WTC11 (cell line): ENCODE results near the gene EVC. TPM values are rescaled to one million over a fixed set of nuclear protein-coding genes. Genes with fewer than 3 reads are reported as not detected.

Source experiments
- ATAC-seq: fragments of 200-7000 bp; cut with Tn5 transposase; 2 replicates; pipeline ENCODE4 v1.10.0; 2021; ENCODE audit warnings: mild to moderate bottlenecking, moderate library complexity
- CTCF ChIA-PET: fragments of 300-600 bp; sonication (Branson Sonifier 250); formaldehyde crosslinking; loops from one replicate; lab custom pipeline; 2021; ENCODE audit warnings: antibody characterized with exemption; lab: Charles Lee
- POLR2A ChIA-PET: fragments of 350-600 bp; sonication (Branson Sonifier 250); formaldehyde crosslinking; loops from one replicate; lab custom pipeline; 2021; ENCODE audit warnings: antibody characterized with exemption; lab: Charles Lee
- DNase-seq: peaks from one replicate; pipeline ENCODE4 v3.0.0; 2021; ENCODE audit warnings: low spot score
- H3K27ac Mint-ChIP-seq: 2 replicates; pipeline ENCODE4 v1.8.0; 2021; ENCODE audit warnings: mixed read lengths
- H3K27me3 Mint-ChIP-seq: 2 replicates; pipeline ENCODE4 v1.8.0; 2021; ENCODE audit warnings: low read depth, mild to moderate bottlenecking, moderate library complexity, mixed read lengths
- H3K36me3 Mint-ChIP-seq: 2 replicates; pipeline ENCODE4 v1.8.0; 2021; ENCODE audit warnings: mixed read lengths
- H3K4me1 Mint-ChIP-seq: 2 replicates; pipeline ENCODE4 v1.8.0; 2022; ENCODE audit warnings: mixed read lengths
- H3K4me3 Mint-ChIP-seq: 2 replicates; pipeline ENCODE4 v1.8.0; 2021; ENCODE audit warnings: mild to moderate bottlenecking, moderate library complexity, mixed read lengths
- H3K9me3 Mint-ChIP-seq: 2 replicates; pipeline ENCODE4 v1.8.0; 2021; ENCODE audit warnings: mixed read lengths
- ELF4 ChIP-seq: sonication (generic); formaldehyde crosslinking; IDR thresholded peaks from 2 replicates; pipeline ENCODE4 v1.8.1; 2022; ENCODE audit warnings: low read depth, mild to moderate bottlenecking, moderate library complexity, missing genetic modification reagents
- GABPB1 ChIP-seq: sonication (generic); formaldehyde crosslinking; IDR thresholded peaks from 2 replicates; pipeline ENCODE4 v1.8.1; 2023; ENCODE audit warnings: mild to moderate bottlenecking, missing genetic modification reagents
- HMGA2 ChIP-seq: fragments of 250-450 bp; sonication (Bioruptor Pico); IDR thresholded peaks from 2 replicates; pipeline ENCODE4 v1.4.0; 2021; ENCODE audit warnings: mild to moderate bottlenecking, moderate library complexity
- IRF2 ChIP-seq: sonication (generic); formaldehyde crosslinking; IDR thresholded peaks from 2 replicates; pipeline ENCODE4 v1.8.0; 2022; ENCODE audit warnings: low read depth, missing genetic modification reagents, borderline replicate concordance
- MXD4 ChIP-seq: fragments of 250-450 bp; sonication (Bioruptor Pico); IDR thresholded peaks from 2 replicates; pipeline ENCODE4 v1.8.0; 2021; ENCODE audit warnings: mild to moderate bottlenecking, moderate library complexity, borderline replicate concordance
- TCF7 ChIP-seq: sonication (generic); formaldehyde crosslinking; IDR thresholded peaks from 2 replicates; pipeline ENCODE4 v1.8.0; 2022; ENCODE audit warnings: mild to moderate bottlenecking, low read depth, missing genetic modification reagents, moderate library complexity
- TP53 ChIP-seq: sonication (generic); formaldehyde crosslinking; IDR thresholded peaks from 2 replicates; pipeline ENCODE4 v1.8.1; 2023; ENCODE audit warnings: mild to moderate bottlenecking, missing genetic modification reagents
- ZNF121 ChIP-seq: sonication (generic); formaldehyde crosslinking; IDR thresholded peaks from 2 replicates; pipeline ENCODE4 v1.8.0; 2023; ENCODE audit warnings: missing genetic modification reagents
- ZNF416 ChIP-seq: fragments of 250-450 bp; sonication (Bioruptor Pico); IDR thresholded peaks from 2 replicates; pipeline ENCODE4 v1.9.0; 2021; ENCODE audit warnings: mild to moderate bottlenecking, inconsistent platforms
- total RNA-seq: library from RNA; stranded (reverse); gene quantifications from 3 replicates; pipeline ENCODE4 v1.2.3, GENCODE V29; 2021
- TF ChIP-seq, protein P1 (sequence below): fragments of 250-450 bp; sonication (Bioruptor Pico); IDR thresholded peaks from 2 replicates; pipeline ENCODE4 v1.9.0; 2021; ENCODE audit warnings: mild to moderate bottlenecking
- TF ChIP-seq, protein P2 (sequence below): sonication (generic); formaldehyde crosslinking; IDR thresholded peaks from 2 replicates; pipeline ENCODE4 v1.8.1; 2022; ENCODE audit warnings: low read depth, missing genetic modification reagents, borderline replicate concordance
- TF ChIP-seq, protein P3 (sequence below): fragments of 250-450 bp; sonication (Bioruptor Pico); conservative IDR thresholded peaks from 2 replicates; pipeline ENCODE4 v1.9.0; 2021; ENCODE audit warnings: mild to moderate bottlenecking
- TF ChIP-seq, protein P4 (sequence below): sonication (generic); formaldehyde crosslinking; IDR thresholded peaks from 2 replicates; pipeline ENCODE4 v1.8.0; 2023; ENCODE audit warnings: missing genetic modification reagents
- TF ChIP-seq, protein P5 (sequence below): sonication (generic); formaldehyde crosslinking; conservative IDR thresholded peaks from 2 replicates; pipeline ENCODE4 v1.8.1; 2022; ENCODE audit warnings: mild to moderate bottlenecking, missing genetic modification reagents
- TF ChIP-seq, protein P6 (sequence below): sonication (generic); formaldehyde crosslinking; IDR thresholded peaks from 2 replicates; pipeline ENCODE4 v1.8.1; 2023; ENCODE audit warnings: mild to moderate bottlenecking, missing genetic modification reagents, borderline replicate concordance
- TF ChIP-seq, protein P7 (sequence below): sonication (generic); formaldehyde crosslinking; IDR thresholded peaks from 2 replicates; pipeline ENCODE4 v1.8.1; 2022; ENCODE audit warnings: missing genetic modification reagents, borderline replicate concordance
- TF ChIP-seq, protein P8 (sequence below): sonication (generic); formaldehyde crosslinking; IDR thresholded peaks from 2 replicates; pipeline ENCODE4 v1.8.0; 2022; ENCODE audit warnings: mild to moderate bottlenecking, missing genetic modification reagents

The EVC gene
- total RNA-seq, 1 experiment from 2014 or later, result 12.5 TPM

DNA sequence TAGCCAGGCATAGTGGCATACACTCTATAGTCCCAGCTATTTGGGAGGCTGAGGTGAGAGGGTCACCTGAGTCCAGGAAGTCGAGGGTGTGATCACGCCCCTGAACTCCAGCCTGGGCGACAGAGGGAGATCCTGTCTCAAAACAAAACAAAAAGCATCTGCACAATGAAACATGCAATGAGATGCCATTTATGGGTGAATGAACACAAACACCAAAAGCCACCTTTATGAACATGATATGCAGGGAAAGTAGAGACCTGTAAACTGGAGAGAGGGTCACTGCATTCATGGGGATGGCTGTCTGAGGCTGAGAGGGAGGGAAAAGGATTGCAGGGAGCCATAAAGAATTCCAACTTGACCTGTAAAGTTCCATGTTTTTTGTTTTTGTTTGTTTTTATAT is 70.7 kb downstream of the EVC start:
- Mint-ChIP-seq H3K27me3 (no peaks in the 10 kb centered on the region; the same call in 1 of the 2 replicates), H3K9me3 (peaks cover 11% of the 10 kb centered on the region), H3K4me1 (peaks cover 5% of the 10 kb centered on the region), H3K36me3 (peaks cover 27% of the 10 kb centered on the region), H3K4me3 (no peak overlapping the region), H3K27ac (no peak overlapping the region)
- TF ChIP-seq, protein P1, sequence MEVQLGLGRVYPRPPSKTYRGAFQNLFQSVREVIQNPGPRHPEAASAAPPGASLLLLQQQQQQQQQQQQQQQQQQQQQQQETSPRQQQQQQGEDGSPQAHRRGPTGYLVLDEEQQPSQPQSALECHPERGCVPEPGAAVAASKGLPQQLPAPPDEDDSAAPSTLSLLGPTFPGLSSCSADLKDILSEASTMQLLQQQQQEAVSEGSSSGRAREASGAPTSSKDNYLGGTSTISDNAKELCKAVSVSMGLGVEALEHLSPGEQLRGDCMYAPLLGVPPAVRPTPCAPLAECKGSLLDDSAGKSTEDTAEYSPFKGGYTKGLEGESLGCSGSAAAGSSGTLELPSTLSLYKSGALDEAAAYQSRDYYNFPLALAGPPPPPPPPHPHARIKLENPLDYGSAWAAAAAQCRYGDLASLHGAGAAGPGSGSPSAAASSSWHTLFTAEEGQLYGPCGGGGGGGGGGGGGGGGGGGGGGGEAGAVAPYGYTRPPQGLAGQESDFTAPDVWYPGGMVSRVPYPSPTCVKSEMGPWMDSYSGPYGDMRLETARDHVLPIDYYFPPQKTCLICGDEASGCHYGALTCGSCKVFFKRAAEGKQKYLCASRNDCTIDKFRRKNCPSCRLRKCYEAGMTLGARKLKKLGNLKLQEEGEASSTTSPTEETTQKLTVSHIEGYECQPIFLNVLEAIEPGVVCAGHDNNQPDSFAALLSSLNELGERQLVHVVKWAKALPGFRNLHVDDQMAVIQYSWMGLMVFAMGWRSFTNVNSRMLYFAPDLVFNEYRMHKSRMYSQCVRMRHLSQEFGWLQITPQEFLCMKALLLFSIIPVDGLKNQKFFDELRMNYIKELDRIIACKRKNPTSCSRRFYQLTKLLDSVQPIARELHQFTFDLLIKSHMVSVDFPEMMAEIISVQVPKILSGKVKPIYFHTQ (CRISPR knock-in tag), result no peak
- TF ChIP-seq, protein P2, sequence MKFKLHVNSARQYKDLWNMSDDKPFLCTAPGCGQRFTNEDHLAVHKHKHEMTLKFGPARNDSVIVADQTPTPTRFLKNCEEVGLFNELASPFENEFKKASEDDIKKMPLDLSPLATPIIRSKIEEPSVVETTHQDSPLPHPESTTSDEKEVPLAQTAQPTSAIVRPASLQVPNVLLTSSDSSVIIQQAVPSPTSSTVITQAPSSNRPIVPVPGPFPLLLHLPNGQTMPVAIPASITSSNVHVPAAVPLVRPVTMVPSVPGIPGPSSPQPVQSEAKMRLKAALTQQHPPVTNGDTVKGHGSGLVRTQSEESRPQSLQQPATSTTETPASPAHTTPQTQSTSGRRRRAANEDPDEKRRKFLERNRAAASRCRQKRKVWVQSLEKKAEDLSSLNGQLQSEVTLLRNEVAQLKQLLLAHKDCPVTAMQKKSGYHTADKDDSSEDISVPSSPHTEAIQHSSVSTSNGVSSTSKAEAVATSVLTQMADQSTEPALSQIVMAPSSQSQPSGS (CRISPR knock-in tag), result no peak
- TF ChIP-seq, protein P3, sequence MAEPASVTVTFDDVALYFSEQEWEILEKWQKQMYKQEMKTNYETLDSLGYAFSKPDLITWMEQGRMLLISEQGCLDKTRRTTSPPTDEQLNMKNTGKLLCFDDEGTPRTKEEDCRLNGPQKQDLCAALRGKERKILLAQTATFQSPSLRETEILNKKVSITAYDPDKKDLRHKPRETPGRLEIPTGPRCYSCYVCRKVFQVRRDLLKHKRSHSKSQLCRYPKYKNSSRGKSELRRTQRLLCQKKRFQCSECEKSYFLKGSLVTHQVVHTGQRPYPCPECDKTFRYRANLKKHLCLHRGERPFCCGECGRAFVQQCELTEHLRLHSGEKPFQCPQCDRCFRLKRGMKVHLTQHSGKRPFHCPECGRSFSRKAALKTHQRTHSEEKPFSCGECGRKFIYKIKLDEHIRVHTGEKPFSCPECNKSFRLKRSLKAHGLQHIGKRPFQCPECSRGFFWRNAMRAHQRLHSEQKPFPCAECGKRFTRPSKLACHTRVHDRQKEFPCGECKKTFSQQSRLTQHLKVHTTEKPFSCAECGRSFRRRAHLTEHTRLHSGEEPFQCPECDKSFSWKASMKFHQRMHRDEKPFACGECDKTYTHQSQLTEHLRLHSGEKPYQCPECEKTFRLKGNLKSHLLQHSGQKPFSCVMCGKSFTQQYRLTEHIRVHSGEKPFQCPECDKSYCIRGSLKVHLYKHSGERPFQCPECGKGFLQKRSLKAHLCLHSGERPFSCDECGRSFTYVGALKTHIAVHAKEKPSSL (CRISPR knock-in tag), result no peak
- TF ChIP-seq ZNF416 (CRISPR knock-in tag) (no peak), ELF4 (CRISPR knock-in tag) (no peak), ZNF121 (no peak)
- TF ChIP-seq, protein P4, sequence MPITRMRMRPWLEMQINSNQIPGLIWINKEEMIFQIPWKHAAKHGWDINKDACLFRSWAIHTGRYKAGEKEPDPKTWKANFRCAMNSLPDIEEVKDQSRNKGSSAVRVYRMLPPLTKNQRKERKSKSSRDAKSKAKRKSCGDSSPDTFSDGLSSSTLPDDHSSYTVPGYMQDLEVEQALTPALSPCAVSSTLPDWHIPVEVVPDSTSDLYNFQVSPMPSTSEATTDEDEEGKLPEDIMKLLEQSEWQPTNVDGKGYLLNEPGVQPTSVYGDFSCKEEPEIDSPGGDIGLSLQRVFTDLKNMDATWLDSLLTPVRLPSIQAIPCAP (CRISPR knock-in tag), result no peak
- DNase-seq, result no peak
- no peak for ATAC-seq
- ChIA-PET CTCF (interaction anchor here (0.6 to 1.2 kb wide), 4 partner anchors 10 to 573 kb away, joined by 3 to 6 read pairs (median 4); no protein-coding TSS in a partner anchor), POLR2A (no interaction called here)

DNA sequence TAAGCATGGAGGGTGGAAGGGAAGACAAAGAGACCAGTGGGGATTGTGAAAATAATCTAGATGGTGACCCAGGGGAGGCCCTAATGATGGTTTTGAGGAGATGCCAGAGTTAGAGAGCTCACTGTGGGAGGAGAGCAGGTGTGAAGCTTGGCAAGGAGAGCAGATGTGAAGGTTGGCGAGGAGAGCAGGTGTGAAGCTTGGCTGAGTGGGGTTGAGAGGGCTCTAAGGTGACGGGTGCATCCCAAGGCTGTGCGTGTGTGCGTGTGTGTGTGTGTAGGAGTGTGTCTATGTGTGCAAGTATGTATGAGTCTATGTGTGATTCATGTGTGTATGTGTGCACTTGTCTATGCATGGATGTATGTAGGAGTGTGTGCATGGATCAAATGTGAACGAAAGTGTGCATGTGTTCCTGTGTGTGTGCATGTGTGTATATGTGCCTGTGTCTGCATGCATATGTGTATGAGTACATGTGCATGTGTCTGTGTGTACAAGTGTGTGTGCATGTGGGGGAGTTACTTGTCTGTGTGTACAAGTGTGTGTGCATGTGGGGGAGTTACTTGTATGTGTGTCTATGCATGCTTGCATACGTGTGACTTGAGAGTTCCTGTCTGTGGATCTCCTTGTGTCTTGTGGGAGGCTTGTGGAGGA is 72.0 kb downstream of the EVC start:
- ChIA-PET POLR2A (interaction anchor here (0.6 kb wide), 1 partner anchor 295 kb away, joined by 4 read pairs; no protein-coding TSS in a partner anchor), CTCF (interaction anchor here (0.9 kb wide), 1 partner anchor 21 kb away, joined by 3 read pairs; no protein-coding TSS in a partner anchor)
- H3K4me1 Mint-ChIP-seq, result peaks cover 5% of the 10 kb centered on the region
- peaks cover 28% of the 10 kb centered on the region for H3K36me3 Mint-ChIP-seq
- no peak overlapping the region for H3K4me3 Mint-ChIP-seq
- no peak for TF ChIP-seq IRF2
- TF ChIP-seq, protein P5, sequence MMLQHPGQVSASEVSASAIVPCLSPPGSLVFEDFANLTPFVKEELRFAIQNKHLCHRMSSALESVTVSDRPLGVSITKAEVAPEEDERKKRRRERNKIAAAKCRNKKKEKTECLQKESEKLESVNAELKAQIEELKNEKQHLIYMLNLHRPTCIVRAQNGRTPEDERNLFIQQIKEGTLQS (CRISPR knock-in tag), result no peak
- TF ChIP-seq GABPB1, result no peak
- no peak for TF ChIP-seq MXD4
- TF ChIP-seq TP53 (CRISPR knock-in tag), result no peak
- TF ChIP-seq TCF7, result no peak
- DNase-seq, result no peak
- H3K27ac Mint-ChIP-seq, result no peak overlapping the region
- H3K27me3 Mint-ChIP-seq, result no peaks in the 10 kb centered on the region
- H3K9me3 Mint-ChIP-seq, result no peaks in the 10 kb centered on the region
- no peak for ATAC-seq

DNA sequence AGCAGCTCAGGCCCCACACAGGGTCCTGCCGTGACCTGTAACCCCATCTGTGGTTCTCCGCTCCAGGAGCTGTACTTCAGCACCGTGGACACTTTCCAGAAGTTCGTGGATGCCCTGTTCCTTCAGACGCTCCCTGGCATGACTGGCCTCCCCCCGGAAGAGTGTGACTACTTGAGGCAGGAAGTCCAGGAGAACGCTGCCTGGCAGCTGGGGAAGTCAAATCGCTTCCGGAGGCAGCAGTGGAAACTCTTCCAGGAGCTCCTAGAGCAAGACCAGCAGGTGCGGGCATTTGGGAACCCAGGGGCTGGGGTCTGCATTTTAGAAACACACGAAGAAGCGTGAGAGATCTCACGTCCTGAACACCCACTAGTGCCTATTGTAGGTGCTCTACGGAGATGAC is 72.5 kb downstream of the EVC start:
- DNase-seq (no peak), ATAC-seq (no peak)
- ChIA-PET POLR2A (no interaction called here), CTCF (interaction anchor here (0.9 kb wide), 1 partner anchor 20 kb away, joined by 3 read pairs; no protein-coding TSS in a partner anchor)
- peaks cover 5% of the 10 kb centered on the region for H3K4me1 Mint-ChIP-seq
- H3K27me3 Mint-ChIP-seq, result no peaks in the 10 kb centered on the region
- H3K4me3 Mint-ChIP-seq, result no peak overlapping the region
- H3K9me3 Mint-ChIP-seq, result no peaks in the 10 kb centered on the region
- H3K27ac Mint-ChIP-seq, result no peak overlapping the region
- peaks cover 31% of the 10 kb centered on the region for H3K36me3 Mint-ChIP-seq
- TF ChIP-seq, protein P6, sequence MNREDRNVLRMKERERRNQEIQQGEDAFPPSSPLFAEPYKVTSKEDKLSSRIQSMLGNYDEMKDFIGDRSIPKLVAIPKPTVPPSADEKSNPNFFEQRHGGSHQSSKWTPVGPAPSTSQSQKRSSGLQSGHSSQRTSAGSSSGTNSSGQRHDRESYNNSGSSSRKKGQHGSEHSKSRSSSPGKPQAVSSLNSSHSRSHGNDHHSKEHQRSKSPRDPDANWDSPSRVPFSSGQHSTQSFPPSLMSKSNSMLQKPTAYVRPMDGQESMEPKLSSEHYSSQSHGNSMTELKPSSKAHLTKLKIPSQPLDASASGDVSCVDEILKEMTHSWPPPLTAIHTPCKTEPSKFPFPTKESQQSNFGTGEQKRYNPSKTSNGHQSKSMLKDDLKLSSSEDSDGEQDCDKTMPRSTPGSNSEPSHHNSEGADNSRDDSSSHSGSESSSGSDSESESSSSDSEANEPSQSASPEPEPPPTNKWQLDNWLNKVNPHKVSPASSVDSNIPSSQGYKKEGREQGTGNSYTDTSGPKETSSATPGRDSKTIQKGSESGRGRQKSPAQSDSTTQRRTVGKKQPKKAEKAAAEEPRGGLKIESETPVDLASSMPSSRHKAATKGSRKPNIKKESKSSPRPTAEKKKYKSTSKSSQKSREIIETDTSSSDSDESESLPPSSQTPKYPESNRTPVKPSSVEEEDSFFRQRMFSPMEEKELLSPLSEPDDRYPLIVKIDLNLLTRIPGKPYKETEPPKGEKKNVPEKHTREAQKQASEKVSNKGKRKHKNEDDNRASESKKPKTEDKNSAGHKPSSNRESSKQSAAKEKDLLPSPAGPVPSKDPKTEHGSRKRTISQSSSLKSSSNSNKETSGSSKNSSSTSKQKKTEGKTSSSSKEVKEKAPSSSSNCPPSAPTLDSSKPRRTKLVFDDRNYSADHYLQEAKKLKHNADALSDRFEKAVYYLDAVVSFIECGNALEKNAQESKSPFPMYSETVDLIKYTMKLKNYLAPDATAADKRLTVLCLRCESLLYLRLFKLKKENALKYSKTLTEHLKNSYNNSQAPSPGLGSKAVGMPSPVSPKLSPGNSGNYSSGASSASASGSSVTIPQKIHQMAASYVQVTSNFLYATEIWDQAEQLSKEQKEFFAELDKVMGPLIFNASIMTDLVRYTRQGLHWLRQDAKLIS (CRISPR knock-in tag), result no peak
- TF ChIP-seq, protein P7, sequence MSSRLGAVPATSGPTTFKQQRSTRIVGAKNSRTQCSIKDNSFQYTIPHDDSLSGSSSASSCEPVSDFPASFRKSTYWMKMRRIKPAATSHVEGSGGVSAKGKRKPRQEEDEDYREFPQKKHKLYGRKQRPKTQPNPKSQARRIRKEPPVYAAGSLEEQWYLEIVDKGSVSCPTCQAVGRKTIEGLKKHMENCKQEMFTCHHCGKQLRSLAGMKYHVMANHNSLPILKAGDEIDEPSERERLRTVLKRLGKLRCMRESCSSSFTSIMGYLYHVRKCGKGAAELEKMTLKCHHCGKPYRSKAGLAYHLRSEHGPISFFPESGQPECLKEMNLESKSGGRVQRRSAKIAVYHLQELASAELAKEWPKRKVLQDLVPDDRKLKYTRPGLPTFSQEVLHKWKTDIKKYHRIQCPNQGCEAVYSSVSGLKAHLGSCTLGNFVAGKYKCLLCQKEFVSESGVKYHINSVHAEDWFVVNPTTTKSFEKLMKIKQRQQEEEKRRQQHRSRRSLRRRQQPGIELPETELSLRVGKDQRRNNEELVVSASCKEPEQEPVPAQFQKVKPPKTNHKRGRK, result no peak
- TF ChIP-seq, protein P8, sequence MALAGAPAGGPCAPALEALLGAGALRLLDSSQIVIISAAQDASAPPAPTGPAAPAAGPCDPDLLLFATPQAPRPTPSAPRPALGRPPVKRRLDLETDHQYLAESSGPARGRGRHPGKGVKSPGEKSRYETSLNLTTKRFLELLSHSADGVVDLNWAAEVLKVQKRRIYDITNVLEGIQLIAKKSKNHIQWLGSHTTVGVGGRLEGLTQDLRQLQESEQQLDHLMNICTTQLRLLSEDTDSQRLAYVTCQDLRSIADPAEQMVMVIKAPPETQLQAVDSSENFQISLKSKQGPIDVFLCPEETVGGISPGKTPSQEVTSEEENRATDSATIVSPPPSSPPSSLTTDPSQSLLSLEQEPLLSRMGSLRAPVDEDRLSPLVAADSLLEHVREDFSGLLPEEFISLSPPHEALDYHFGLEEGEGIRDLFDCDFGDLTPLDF (CRISPR knock-in tag), result no peak
- no peak for TF ChIP-seq HMGA2 (CRISPR knock-in tag)
